Sigmoid colon (tissue), 7 donors: ENCODE results near the gene SPATC1L. TPM values are rescaled to one million over a fixed set of nuclear protein-coding genes. Genes with fewer than 3 reads are reported as not detected.

Source experiments
- DNase-seq: peaks from one replicate; pipeline ENCODE4 v3.0.0-alpha.2; 2019
- H3K27ac ChIP-seq, 4 donors: fragments of 200-600 bp; sonication (generic); one replicate each; pipeline ENCODE4 v1.5.1; 2016 to 2019; ENCODE audit warnings: mild to moderate bottlenecking in 1 of 4
- H3K27me3 ChIP-seq, 3 donors: fragments of 200-600 bp; sonication (generic); one replicate each; pipeline ENCODE4 v1.5.1; 2019; ENCODE audit warnings: mild to moderate bottlenecking in 1 of 3
- H3K36me3 ChIP-seq, 4 donors: fragments of 200-600 bp; sonication (generic); one replicate each; pipeline ENCODE4 v1.5.1; 2016 to 2019
- H3K4me1 ChIP-seq, 4 donors: fragments of 200-600 bp; sonication (generic); one replicate each; pipeline ENCODE4 v1.5.1; 2017 to 2019
- H3K4me3 ChIP-seq, 4 donors: fragments of 200-600 bp; sonication (generic); one replicate each; pipeline ENCODE4 v1.5.1; 2017 to 2019; ENCODE audit warnings: mild to moderate bottlenecking in 2 of 4, moderate library complexity in 1 of 4
- H3K9me3 ChIP-seq, 4 donors: fragments of 200-600 bp in 3 of 4; sonication (generic) in 3 of 4; one replicate each; pipeline versions ENCODE4 v1.5.1 to v1.6.1; 2013 to 2019
- EP300 ChIP-seq, 4 donors: sonication (generic); formaldehyde crosslinking; IDR thresholded peaks; one replicate each; pipeline ENCODE4 v1.6.1; 2017; ENCODE audit warnings: antibody characterized with exemption in 4 of 4
- POLR2A ChIP-seq, 2 donors: fragments of 450-650 bp; IDR thresholded peaks; one replicate each; pipeline ENCODE4 v1.6.1; 2016; ENCODE audit warnings: antibody characterized with exemption in 2 of 2, mild to moderate bottlenecking in 2 of 2, moderate library complexity in 2 of 2
- POLR2AphosphoS5 ChIP-seq, 4 donors: sonication (generic); formaldehyde crosslinking; IDR thresholded peaks; one replicate each; pipeline ENCODE4 v1.6.1; 2017; ENCODE audit warnings: antibody characterized with exemption in 4 of 4
- WGBS, 2 donors: extraction: QIAGEN DNeasy Blood & Tissue Kit; methylation state at CpG; one replicate each; pipeline ENCODE4 v1.1.7; 2013; 5-methylcytosine and 5-hydroxymethylcytosine counted together
- intact Hi-C: fragments of 100-400 bp; cut with DNase I; formaldehyde crosslinking; loops from one replicate; pipeline ENCODE4 v1.15.1; 2023
- polyA plus RNA-seq, 3 donors: library from polyadenylated mRNA; stranded (reverse); fragments of 200-250 nt; gene quantifications; one replicate each; pipeline ENCODE4 v1.2.3, GENCODE V29; 2013
- total RNA-seq, 4 donors: library from RNA; depleted of rRNA; stranded (reverse); fragments of >200 nt; gene quantifications; one replicate each; pipeline ENCODE4 v1.1.0, GENCODE V29; 2016
- TF ChIP-seq, protein P1 (sequence below), 4 experiments: fragments of 450-650 bp in 3 of 4; fragments of 200-600 bp in 1 of 4; IDR thresholded peaks; one replicate each; pipeline ENCODE4 v1.5.1; 2016 to 2019; ENCODE audit warnings: antibody characterized with exemption in 4 of 4, mild to moderate bottlenecking in 3 of 4, moderate library complexity in 2 of 4
- donor health status: healthy with polysubstance abuse.
- donor health status: Bipolar disorder and iron deficiency.
- donor health status: healthy.

SPATC1L gene
- total and polyA plus RNA-seq, 7 donors: 0.95 to 18.3 (median 7.8) TPM

DNA sequence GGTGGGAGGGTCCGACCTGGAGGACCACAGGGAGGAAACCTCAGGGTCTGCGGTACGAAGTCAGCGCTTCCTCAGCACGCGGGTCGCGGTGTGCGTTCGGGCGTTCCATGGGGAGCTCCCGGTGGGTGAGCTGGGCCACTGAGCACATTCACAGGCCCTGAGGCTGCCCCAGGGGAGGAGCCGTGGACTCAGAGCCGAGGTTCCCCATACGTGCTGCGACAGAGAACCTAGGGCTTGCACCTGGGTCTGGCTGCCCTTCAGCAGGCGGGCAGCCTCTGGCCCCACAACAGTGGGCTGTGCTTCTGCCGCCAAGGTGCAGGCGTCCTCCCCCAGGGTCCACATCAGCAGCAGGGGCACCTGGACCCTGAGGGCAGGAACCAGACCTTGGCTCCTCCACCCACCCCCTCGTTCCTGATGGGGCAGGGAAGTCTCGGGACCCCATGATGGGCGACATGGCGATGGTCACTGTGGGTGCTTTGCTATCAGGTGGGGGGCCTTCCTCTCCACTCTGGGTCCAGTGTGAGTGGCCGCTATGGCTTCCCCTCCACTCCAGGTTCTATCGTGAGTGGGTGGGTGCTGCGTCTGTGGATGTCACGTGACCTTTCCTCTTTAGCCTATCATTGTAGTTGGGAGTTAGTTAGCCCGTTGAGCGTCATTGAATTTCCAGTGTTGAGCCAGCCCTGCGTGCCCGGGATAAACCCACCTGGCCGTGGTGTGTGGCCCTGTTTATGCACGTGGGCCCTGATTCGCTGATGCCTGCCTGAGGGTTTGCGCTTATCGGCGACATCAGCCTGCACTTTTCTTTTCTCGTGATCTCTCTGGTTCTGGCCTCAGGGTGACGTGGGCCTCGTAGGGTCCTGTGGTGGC is 56.8 kb downstream of the SPATC1L start:
- TF ChIP-seq POLR2A (IDR thresholded peaks at IDR 0.05) (no peak), POLR2AphosphoS5 (IDR thresholded peaks at IDR 0.05) (peak in 1 of 4 donors; percentile 6)
- 87% methylated on average over 40 of the region's 40 CpGs for WGBS, 2 donors
- H3K27me3 ChIP-seq: no peaks in the 10 kb centered on the region
- H3K36me3 ChIP-seq: peaks cover 40 to 77% (median 58%) of the 10 kb centered on the region in 4 donors
- H3K4me3 ChIP-seq: no peak overlapping the region
- peak overlapping the region in 3 of 4 donors; percentile 20 to 45 (median 31) for H3K27ac ChIP-seq
- peak; percentile 63 for DNase-seq
- peaks cover 0 to 8% (median 0%) of the 10 kb centered on the region in 4 donors for H3K4me1 ChIP-seq
- intact Hi-C loops: no loop called here
- H3K9me3 ChIP-seq: no peaks in the 10 kb centered on the region

DNA sequence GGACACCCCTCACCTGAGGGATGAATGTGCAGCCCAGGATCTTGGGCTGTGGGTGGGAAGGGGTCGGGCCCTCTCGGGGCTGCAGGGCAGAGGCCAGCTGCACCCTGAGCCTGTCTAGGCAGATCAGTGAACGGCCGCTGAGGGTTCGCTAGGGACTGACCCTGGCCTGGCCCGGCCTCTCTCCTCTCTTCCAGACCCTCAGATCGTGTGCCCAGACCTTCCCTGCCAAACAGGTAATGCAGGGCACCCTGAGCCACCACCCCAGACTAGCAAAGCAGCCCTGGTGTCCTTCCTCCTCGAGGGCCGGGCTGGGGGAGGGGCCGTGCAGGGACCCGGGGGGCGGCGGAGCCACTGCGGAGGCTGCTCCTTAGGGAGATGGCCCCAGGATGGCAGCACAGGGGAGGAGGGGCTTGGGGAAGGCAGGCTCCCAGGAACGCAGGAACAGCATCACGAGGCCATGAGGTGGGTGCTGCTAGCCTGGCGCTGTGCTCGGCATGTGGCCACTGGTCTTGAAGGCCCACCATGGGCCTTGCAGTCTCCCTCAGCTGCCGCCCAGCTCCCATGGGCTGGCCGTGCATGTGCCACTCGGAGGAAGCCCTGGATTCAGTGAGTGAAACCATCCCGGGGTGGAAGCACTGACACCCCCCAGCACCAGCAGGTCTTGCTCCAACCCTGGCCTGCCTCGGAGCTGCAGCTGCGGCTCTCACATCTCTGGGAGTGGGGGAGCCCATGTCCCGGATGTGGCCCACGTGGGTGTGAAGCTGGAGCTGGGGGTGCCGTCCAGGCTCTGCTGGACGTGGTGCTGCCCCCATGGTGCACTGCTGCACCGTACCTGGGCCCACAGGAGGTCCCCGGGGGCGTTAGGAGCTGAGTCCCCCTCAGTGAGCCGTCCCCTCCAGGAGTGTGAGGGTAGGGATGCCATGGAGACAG is 57.7 kb downstream of the SPATC1L start:
- DNase-seq: peak; percentile 67
- peak overlapping the region in 3 of 4 donors; percentile 9 to 40 (median 15) for H3K27ac ChIP-seq
- H3K27me3 ChIP-seq: no peaks in the 10 kb centered on the region
- H3K4me3 ChIP-seq: no peak overlapping the region
- WGBS, 2 donors: 79 to 85% methylated on average over 32 of the region's 32 CpGs
- TF ChIP-seq, protein P1, sequence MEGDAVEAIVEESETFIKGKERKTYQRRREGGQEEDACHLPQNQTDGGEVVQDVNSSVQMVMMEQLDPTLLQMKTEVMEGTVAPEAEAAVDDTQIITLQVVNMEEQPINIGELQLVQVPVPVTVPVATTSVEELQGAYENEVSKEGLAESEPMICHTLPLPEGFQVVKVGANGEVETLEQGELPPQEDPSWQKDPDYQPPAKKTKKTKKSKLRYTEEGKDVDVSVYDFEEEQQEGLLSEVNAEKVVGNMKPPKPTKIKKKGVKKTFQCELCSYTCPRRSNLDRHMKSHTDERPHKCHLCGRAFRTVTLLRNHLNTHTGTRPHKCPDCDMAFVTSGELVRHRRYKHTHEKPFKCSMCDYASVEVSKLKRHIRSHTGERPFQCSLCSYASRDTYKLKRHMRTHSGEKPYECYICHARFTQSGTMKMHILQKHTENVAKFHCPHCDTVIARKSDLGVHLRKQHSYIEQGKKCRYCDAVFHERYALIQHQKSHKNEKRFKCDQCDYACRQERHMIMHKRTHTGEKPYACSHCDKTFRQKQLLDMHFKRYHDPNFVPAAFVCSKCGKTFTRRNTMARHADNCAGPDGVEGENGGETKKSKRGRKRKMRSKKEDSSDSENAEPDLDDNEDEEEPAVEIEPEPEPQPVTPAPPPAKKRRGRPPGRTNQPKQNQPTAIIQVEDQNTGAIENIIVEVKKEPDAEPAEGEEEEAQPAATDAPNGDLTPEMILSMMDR (IDR thresholded peaks at IDR 0.05): no peak
- TF ChIP-seq POLR2A (IDR thresholded peaks at IDR 0.05) (no peak), POLR2AphosphoS5 (IDR thresholded peaks at IDR 0.05) (peak in 1 of 4 donors; percentile 16), EP300 (IDR thresholded peaks at IDR 0.05) (no peak)
- peaks cover 49 to 82% (median 67%) of the 10 kb centered on the region in 4 donors for H3K36me3 ChIP-seq
- H3K4me1 ChIP-seq: peaks cover 0 to 8% (median 0%) of the 10 kb centered on the region in 4 donors
- H3K9me3 ChIP-seq: no peaks in the 10 kb centered on the region
- intact Hi-C loops: no loop called here

DNA sequence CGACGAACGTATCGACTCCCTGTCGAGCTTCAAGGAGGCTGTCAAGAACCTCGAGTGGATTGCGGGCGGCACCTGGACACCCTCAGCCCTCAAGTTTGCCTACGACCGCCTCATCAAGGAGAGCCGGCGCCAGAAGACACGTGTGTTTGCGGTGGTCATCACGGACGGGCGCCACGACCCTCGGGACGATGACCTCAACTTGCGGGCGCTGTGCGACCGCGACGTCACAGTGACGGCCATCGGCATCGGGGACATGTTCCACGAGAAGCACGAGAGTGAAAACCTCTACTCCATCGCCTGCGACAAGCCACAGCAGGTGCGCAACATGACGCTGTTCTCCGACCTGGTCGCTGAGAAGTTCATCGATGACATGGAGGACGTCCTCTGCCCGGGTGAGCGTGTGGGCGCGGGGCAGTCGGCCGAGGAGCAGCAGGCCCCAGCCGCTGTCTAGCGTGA is 58.4 kb downstream of the SPATC1L start:
- peak; percentile 64 for DNase-seq
- WGBS, 2 donors: 85 to 93% methylated on average over 47 of the region's 47 CpGs
- intact Hi-C loops: no loop called here
- no peaks in the 10 kb centered on the region for H3K27me3 ChIP-seq
- peaks cover 56 to 89% (median 74%) of the 10 kb centered on the region in 4 donors for H3K36me3 ChIP-seq
- TF ChIP-seq POLR2AphosphoS5 (IDR thresholded peaks at IDR 0.05) (peak in 2 of 4 donors; percentile 16 to 17), EP300 (IDR thresholded peaks at IDR 0.05) (no peak)
- H3K4me1 ChIP-seq: peaks cover 0 to 8% (median 0%) of the 10 kb centered on the region in 4 donors
- no peaks in the 10 kb centered on the region for H3K9me3 ChIP-seq
- peak overlapping the region in 3 of 4 donors; percentile 2 to 40 (median 15) for H3K27ac ChIP-seq
- H3K4me3 ChIP-seq: no peak overlapping the region

DNA sequence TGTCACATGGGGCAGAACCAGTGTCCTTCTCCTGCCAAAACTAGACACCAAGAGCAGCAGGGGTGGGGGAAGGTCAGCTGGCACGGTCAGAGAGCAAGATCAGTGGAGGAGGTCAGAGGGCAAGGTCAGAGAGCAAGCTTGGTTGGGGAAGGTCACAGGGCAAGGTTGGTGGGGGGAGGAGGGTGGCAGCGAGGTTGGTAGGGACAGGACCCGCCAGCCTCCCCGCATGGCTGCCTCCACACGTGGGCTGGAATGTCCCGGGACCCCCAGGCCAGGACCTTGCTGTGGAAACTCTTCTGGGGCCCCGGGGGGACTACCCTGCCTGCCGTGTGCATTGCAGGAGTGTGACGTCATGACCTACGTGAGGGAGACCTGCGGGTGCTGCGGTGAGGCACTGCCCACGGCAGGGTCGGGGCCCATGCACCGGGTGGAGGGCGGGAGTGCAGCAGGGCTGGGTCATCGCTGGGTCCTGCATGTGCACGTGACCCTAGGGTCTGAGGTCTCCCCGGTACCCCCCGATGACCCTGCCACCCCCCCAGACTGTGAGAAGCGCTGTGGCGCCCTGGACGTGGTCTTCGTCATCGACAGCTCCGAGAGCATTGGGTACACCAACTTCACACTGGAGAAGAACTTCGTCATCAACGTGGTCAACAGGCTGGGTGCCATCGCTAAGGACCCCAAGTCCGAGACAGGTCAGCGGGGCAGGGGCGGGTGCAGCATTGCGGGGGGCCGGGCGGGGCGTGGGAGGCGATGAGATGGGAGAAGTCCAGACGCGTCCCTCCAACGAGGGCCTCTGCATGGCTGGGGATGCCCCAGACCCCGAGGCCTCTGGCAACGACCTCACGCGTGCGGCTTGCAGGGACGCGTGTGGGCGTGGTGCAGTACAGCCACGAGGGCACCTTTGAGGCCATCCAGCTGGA is 59.1 kb downstream of the SPATC1L start:
- Histone ChIP-seq H3K4me1 (peaks cover 0 to 8% (median 0%) of the 10 kb centered on the region in 4 donors), H3K36me3 (peaks cover 63 to 95% (median 81%) of the 10 kb centered on the region in 4 donors), H3K4me3 (no peak overlapping the region), H3K27me3 (no peaks in the 10 kb centered on the region), H3K27ac (peak overlapping the region; percentile 6 to 53 (median 39)), H3K9me3 (no peaks in the 10 kb centered on the region)
- 88 to 92% methylated on average over 49 of the region's 49 CpGs for WGBS, 2 donors
- peak; percentile 64 for DNase-seq
- intact Hi-C loops: no loop called here
- TF ChIP-seq POLR2A (IDR thresholded peaks at IDR 0.05) (no peak), EP300 (IDR thresholded peaks at IDR 0.05) (no peak), POLR2AphosphoS5 (IDR thresholded peaks at IDR 0.05) (peak in 2 of 4 donors; percentile 11 to 25)
- TF ChIP-seq, protein P1 (IDR thresholded peaks at IDR 0.05): no peak
